Amygdala (tissue), 56 donors: ENCODE results near the gene LAMA2.

ENCODE experiments used
- DNase-seq, 56 donors: peaks; one replicate each; lab custom pipeline; 2025; lab: John Stamatoyannopoulos, UW

LAMA2 gene, protein sequence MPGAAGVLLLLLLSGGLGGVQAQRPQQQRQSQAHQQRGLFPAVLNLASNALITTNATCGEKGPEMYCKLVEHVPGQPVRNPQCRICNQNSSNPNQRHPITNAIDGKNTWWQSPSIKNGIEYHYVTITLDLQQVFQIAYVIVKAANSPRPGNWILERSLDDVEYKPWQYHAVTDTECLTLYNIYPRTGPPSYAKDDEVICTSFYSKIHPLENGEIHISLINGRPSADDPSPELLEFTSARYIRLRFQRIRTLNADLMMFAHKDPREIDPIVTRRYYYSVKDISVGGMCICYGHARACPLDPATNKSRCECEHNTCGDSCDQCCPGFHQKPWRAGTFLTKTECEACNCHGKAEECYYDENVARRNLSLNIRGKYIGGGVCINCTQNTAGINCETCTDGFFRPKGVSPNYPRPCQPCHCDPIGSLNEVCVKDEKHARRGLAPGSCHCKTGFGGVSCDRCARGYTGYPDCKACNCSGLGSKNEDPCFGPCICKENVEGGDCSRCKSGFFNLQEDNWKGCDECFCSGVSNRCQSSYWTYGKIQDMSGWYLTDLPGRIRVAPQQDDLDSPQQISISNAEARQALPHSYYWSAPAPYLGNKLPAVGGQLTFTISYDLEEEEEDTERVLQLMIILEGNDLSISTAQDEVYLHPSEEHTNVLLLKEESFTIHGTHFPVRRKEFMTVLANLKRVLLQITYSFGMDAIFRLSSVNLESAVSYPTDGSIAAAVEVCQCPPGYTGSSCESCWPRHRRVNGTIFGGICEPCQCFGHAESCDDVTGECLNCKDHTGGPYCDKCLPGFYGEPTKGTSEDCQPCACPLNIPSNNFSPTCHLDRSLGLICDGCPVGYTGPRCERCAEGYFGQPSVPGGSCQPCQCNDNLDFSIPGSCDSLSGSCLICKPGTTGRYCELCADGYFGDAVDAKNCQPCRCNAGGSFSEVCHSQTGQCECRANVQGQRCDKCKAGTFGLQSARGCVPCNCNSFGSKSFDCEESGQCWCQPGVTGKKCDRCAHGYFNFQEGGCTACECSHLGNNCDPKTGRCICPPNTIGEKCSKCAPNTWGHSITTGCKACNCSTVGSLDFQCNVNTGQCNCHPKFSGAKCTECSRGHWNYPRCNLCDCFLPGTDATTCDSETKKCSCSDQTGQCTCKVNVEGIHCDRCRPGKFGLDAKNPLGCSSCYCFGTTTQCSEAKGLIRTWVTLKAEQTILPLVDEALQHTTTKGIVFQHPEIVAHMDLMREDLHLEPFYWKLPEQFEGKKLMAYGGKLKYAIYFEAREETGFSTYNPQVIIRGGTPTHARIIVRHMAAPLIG (N-terminal part only)

DNA sequence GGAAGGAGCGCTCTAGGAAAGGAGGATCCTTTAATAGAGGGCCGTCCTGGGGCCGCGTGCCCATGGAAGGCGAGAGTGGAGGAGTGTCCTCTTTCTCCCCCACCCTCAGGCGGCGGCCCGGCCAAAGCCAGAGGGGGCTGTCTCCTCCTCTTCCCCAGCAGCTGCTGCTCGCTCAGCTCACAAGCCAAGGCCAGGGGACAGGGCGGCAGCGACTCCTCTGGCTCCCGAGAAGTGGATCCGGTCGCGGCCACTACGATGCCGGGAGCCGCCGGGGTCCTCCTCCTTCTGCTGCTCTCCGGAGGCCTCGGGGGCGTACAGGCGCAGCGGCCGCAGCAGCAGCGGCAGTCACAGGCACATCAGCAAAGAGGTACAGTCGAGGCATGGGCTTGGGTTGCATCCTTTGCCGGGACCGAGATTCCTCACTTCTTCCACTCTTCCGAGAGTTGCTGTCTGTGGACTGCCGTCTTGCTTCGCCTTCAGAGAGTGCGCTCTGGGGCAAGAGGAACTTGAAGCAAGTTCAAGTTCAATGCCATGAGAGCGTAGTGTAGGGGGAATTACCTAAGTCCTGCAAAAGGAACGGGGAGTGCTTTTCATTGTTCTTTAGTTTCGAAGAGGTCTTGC is at the start of gene LAMA2:
Gene LAMA2, plus strand, starts transcription at position 148 of the 621 bp plus-strand sequence. Its CDS starts 108 bp downstream, at position 256.
- peak in 51 of 56 donors; percentile 2 to 76 (median 48) for DNase-seq

DNA sequence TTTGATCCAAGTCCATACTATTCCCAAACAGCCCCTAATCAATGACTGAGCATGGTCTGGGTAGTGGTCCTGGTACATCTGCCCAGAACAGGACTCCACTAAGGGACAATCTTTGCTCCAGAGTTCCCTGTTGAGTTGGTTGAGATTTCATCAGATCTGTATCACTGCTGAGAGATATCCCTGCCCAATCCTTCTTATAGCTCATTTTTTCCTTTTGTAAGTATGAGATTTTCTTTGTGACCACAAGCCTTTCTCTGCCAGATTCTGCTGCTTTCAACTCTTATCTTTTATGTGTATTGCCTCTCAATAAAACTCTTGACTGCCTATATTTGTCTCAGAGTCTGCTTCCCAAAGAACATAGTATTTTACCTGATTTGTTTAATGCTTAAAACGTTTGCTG is 46.2 kb upstream of the LAMA2 start:
- DNase-seq = no peak

DNA sequence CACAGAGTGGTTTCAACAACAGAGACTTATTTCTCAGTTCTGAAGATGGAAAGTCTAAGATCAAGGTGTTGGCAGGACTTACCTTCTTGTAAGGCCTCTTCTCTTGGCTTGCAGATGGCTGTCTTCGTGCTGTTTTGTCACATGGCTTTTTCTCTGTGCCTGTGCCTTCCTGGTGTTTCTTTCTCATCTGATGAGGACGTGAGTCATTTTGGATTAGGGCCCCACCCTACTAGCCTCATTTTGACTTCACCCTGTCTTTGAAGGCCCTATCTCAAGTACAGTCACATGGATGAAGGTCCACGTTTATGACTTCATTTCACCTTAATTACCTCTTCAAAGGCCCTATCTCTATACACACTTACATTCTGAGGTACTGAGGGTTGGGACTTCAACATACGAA is 41.4 kb upstream of the LAMA2 start:
- DNase-seq = no peak

DNA sequence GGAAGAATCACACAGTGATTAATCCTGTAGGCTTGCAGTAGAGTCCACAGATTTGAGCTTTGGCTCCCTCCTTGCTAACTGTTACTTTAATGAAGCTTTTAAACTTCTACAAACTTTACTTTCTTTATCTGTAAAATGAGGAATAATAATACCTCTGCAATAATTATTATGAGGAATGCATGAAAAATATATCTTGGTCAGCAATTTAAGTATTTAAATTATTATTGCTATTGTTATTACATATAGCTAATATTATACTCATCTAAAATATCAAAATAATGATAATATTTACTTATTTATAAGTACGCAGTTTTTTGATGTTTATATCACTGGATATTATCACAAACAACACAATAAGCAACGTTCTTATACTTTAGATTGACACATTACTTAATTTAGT is 38.3 kb upstream of the LAMA2 start:
- no peak for DNase-seq

DNA sequence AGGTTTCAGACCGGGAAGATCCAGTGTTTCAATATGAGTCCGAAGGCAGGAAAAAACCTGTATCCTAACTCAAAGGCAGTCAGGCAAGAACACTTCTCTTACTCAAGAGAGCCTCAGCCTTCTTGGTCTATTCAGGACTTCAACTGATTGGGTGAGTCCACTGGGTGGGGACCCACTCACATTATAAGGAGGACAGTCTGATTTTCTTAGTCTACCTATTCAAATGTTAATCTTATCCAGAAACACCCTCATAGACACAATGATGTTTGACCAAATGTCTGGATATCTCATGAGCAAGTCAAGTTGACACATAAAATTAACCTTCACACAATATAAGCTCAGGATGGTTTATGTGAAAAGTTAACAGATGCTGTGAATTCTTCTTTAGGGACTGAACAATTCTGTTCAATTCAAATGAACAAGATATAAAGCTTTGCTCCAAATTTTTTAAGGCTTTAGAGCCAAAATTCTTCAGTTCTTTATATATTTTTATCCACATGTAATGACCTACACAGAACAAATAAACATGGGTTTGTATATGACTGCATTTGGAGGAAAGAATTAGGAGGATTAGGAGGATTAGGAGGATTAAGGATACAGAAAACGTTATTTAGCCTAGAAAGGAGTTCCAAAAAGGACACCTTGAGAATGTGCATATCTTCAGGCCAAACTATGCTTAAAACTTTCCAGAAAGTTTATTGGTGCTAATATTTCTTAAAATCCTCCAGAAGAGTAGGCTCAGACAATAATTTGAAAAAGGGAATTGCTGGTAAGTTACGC is 35.3 kb upstream of the LAMA2 start:
- no peak for DNase-seq

DNA sequence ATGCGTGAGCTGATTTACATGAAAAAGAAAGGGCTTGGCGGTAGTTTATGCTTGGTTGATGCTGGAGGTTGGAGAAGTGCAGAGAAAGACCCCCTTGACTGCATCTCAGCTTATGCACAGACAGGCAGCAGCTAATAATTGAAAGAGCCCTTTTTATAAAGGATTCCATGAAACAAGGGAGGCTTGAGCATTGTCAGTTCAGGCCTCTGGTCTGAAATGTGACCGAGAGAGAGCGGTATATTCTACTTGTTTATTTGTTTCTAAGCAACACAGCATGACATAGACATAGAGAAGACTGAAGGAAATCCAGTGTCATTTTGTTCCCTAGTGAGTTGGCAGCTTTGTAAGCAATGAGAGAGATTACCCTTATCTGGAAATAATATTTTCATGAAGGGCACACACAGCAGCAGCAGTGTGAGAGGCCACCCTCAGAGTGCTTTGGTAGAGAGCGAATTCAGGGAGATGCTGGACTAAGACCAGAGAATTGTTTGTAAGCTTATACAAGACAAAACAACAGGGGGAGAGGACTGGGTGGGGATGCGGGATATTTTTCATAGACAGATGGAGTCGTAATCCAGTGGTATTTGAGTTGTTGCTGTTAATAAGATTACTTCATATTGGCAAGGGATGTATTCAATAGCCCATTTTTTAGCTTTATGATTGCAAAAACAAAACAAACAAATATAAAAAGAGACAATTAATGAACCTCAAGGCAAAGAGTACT is 34.6 kb upstream of the LAMA2 start:
- DNase-seq = no peak

DNA sequence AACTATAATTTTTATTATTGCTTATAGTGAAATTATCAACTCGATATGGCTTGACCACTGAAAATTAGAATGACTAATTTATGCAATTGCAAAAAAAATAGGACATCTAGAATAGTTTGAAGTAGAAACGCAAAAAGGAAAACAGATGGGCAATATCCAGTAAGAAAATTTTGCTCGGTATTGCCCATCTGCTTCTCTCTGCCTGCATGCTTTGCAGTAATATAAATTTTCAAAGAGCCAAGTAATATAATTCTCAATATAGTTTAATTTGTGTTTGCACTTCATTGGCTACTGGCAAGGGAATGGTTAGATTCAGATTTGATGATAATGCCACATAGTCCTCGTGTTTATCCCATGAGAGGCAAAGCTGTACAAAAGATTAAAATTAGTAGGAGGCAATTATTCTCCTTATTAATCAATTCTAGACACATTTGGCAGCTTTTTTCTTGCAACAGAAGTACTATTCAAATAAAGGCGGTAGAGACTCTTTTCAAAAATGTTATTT is 27.3 kb upstream of the LAMA2 start:
- DNase-seq = no peak

DNA sequence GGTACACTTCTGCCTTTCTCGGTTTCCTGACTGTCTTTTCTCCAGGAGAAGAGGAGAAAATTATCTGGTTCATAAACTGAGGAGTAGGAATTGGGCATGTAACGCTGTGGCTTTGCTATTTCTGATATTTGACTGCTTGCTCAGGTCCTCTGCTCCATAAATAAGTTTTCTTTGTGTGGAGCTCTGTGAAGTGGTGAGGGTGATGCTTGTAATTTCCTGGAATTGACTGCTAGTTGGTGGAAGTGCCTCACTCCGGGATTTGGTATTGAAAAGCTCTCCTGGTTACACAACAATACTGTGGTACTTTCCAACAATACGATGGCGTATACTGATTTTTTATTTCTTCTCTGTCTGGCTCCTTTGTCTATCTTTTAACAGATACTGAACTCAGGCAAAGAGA is 25.1 kb upstream of the LAMA2 start:
- no peak for DNase-seq

DNA sequence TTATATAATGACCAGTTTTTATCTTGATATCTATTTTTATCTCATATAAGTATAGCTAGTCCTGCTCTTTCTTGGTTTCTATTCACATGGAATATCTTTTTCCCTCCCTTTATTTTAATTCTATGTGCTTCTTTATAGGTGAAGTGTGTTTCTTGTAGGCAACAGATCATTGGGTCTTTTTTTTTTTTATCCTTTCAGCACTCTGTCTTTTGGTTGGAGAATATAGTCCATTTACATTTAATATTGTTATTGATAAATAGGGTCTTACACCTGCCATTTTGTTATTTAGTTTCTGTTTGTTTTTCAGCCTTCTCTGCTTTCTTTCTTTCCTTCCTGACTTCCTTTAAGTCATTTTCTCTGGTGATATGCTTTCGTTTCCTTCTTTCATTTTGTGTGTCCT is 22.2 kb upstream of the LAMA2 start:
- DNase-seq = no peak

DNA sequence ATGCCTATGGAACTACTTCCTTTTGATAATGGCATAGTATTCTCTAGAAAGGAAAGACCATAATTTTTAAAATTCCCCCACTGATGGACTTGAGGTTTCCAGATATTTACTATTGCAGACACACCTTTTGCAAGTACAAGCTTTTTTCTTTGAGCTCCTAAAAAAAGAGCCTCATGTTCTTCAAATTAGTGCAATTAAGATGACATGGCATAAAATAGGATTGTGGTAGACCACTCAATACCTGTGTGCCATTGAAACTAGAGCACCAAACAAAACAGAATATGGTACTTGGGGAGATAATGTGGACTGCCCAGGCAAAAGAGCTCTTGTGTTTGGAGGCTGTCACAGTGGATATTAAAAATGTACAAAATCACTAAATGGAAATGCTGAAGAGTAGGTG is 19.0 kb upstream of the LAMA2 start:
- no peak for DNase-seq

DNA sequence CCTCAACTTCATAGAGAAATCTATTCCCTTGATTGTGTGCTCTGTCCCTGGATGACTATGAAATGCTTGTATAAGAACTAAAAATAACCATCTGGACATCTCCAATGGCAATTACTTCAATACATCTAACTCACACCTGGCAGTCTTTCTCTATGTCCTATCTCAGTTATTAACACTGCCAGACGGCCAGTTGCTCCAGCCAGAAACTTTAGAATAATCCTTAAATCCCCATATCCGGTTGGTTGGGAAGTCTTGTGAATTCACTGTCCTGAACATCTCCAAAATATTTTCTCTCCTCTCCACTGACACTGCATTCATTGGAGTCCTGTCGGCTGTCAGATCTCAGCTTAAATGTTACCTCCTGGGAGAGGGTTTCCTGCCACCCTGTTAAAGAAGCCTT is 12.2 kb upstream of the LAMA2 start:
- no peak for DNase-seq

DNA sequence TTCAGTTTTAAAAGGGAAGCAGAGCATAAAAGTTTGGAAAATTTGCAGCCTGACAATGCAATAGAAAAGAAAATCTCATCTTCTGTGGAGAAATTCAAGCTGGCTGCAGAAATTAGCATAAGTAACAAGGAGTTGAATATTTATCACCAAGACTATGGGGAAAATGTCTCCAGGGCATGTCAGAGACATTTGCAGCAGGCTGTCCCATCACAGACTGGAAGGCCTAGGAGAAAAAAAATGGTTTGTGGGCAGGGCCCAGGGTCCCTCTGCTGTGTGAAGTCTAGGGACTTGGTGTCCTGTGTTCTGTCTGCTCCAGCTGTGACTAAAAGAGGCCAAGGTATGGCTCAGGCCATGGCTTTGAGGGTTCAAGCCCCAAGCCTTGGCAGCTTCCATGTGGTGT is 8.1 kb upstream of the LAMA2 start:
- no peak for DNase-seq

DNA sequence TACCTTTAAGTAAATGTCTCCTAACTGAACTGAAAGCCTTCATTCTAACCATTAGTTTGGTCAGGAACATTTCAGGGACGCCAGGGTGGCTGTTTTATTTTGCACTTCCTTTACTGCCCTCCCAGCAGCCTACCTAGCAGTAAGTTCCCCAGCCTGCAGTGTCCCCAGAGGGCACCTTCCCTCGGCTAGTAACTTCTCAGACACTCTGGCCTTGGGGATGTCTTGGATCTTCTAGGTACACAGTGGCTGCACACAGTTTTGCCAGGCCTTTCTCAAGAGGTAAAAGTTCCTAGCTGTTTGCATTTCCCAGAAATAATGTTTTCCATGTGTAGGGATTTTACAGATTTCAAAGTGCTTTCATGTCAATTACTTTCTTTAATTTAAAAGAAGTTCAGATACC is 378 bp upstream of the LAMA2 start:
- DNase-seq = peak in 2 of 56 donors; percentile 5 to 11

DNA sequence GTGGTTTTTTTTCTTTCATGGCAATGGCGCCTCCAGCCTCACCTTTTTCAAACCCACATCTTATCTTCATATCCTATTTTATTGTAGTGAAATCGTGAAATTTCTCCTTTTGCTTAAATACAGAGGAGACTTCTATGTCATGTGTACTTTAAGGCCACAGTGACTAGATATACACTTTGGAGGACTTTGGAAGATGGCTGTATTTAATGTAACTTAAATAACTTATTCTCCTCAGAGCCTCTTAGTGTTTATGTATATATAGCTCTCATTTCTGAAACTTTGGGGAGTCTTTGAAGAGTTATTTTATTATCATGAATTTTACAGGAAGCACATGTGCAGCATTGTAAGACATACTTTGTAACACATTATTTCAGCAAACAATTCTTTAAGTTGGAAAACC is 968 bp downstream of the LAMA2 start:
- DNase-seq = no peak

DNA sequence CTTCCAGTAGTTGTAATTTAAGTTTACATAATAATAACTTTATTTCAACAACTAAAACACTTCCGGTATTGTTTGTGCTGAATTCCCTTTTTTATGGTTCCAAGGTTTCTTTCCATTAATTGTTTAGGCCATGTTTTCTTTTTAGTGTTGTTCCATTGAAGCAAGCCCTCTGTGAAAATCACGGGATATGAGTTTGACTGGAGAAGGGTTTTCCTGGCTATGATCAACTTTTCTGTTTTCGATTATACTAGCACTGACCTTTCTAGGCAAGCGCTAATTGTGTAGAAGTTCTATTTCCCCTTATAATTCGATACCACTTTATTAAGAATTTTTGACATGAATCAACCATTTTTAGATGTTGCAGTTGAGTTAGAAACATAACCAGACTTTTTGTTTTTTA is 2.4 kb downstream of the LAMA2 start:
- no peak for DNase-seq

DNA sequence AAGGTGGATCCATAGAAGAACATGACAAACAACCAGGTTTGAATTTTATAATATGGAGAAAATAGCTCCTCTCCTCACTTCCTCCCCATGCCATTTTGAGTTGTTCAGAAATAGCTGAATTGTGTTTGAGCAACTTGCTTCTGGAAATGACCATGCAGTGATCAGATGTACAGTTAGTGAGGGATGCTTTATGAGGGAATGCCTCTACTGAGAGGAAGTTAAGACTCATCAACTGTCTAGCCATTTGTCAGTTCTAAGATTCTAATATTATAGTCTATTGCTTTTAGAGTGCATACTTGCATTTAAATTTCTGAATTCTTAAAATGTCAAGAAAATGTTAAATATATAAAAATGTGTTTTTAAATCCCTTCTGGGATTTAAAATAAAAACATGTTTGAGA is 3.8 kb downstream of the LAMA2 start:
- DNase-seq = no peak

DNA sequence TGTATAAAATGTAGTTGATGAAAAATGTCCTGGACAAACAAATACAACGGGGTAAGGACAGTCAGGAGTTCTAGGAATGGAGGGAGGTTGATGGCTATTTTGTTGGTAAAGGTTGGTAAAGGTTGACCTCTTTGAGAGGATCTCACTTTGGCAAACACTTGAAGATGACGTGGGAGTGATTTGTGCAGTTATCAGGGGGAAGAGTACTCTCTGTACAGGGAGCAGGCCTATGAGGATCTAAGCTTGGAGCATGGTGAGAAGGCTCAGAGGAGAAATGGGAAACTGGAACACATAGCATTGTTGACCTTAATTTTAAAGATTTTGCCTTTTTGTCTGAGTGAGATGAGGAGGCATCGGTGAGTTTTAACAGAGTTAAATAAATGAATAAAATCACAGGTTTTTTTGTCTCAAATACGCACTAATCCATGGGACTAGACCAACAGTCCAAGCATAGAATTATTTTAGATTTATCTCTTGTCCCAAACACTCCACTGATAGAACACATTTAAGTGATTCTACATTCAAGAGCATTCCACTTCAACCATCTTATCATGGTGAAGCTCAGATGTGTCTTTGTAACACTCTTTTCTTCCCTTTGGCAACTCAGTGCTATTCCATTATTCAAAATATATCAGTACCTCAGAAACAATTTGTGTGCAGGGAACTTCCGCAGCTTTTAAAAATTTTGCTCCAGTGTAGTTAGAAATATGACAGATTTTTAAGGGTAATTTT is 5.7 kb downstream of the LAMA2 start:
- no peak for DNase-seq

DNA sequence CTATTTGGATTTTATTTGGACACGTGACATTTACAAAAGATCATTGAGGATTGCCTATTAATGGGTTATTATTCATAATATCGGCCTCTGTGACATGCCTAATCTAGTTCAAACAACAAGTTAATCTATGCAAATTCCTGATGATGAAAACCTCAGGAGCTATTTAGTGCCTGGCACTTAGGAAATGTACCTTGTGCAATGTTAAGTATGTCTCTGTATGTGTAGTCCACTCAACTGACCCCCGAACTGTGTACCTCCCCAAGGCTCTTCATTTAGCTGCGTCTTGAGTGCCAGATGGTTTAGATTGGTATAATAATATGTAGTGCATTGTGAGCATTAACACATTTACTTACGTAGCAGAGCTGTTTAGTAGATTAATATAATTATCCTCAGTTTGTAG is 6.9 kb downstream of the LAMA2 start:
- no peak for DNase-seq
